GM15510 (cell line): ENCODE results near the gene TLN1.

Source experiments
- POLR2A ChIP-seq: IDR thresholded peaks from 3 replicates; pipeline ENCODE4 v1.6.1; 2011; ENCODE audit warnings: borderline replicate concordance; ENCODE audit not compliant: insufficient read length; ENCODE audit errors: extremely low read depth

TLN1 gene

GRCh38 chr9:35726931-35727330 lies 5.1 kb downstream of the TLN1 start:
- no peak for TF ChIP-seq POLR2A

GRCh38 chr9:35725362-35725761 lies 6.6 kb downstream of the TLN1 start:
- no peak for TF ChIP-seq POLR2A

GRCh38 chr9:35723908-35724307 lies 8.1 kb downstream of the TLN1 start:
- TF ChIP-seq POLR2A, result no peak

DNA sequence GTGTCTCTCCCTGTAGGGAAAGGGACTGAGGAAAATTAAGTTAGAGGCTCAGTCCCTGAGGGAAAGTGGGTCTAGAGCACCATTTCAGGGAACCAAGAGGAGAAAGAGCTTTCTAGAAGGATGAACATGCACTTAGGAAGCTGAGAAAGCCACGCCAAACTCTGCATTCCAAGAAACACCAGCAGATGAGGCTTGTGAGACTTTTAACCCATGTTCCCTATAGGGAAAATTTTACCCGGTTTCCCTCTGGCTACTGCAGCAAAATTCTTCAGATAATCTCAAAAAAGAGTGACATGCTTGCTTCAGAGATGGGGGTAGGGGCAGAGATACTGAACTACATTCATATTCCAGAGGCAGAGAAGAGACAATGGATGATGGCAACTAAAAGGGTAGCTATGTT lies 8.6 kb downstream of the TLN1 start:
- no peak for TF ChIP-seq POLR2A

- no peak for TF ChIP-seq POLR2A
These were observed 12.4 kb downstream of the TLN1 start for GRCh38 chr9:35719546-35719945.

DNA sequence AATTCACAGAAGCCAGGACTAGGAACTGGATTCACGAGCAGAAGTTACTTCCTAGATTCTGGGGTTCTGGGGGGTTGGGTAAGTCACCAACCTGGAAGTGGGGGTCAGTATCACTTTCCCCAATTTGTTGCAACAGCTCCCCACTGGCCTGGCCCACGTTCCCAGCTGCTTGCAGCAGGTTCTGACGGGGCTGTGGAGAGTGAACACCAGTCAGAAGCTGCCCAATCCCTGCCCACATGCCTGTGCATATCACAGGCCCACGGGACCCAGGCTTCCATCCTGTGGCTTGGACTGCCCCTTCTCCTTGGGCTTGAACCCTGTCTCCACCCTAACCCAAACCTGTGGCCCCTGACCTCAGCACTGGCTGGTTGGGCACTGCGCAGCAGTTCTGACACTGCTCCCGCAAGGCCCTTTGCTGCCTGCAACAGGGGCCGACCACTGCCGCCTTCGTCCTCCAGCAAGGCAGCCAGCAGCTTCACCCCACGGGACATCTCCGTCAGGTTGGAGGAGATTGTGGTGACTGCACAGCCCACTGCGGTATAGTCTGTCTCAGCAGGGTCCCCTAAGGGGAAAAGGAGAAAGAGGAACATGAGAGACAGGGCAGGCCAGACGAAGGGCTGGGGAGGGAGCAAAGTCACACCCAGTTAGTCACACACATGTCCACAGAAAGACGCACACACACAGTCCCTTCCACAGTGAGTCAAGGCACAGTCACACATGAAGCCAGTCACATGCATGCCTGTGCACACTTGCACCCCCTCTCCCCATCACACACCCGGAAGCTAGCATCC lies 13.1 kb downstream of the TLN1 start:
- no peak for TF ChIP-seq POLR2A

- no peak for TF ChIP-seq POLR2A
These were observed 14.7 kb downstream of the TLN1 start for GRCh38 chr9:35717132-35717870.

GRCh38 chr9:35716230-35716629 lies 15.8 kb downstream of the TLN1 start:
- no peak for TF ChIP-seq POLR2A

- no peak for TF ChIP-seq POLR2A
These were observed 17.3 kb downstream of the TLN1 start for GRCh38 chr9:35714579-35715252.

DNA sequence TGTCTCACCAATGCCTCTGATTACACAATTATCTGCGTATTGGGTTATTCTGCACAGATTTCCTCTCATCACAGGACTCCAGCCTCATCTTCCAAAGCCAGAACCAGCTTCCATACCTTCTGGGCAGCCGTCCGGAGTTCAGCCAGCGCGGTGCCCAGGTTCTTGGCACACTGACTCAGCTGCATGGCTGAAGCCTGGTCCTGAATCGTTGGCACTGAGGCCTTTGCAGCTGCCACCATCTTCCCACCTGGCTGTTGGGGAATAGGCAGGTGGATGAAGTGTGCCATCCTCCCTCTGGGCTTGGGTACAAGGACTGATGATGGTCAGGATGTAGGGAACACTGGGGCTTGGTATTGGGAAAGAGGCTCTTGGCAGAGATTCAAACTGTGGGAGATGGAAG lies 17.9 kb downstream of the TLN1 start:
- no peak for TF ChIP-seq POLR2A

- no peak for TF ChIP-seq POLR2A
These were observed 18.4 kb downstream of the TLN1 start for GRCh38 chr9:35713578-35713977.

- TF ChIP-seq POLR2A, result no peak
These were observed 19.1 kb downstream of the TLN1 start for GRCh38 chr9:35712762-35713400.

- TF ChIP-seq POLR2A, result no peak
These were observed 20.2 kb downstream of the TLN1 start for GRCh38 chr9:35711501-35712428.
